ENCODE results near the gene C2orf80.
"Not testable (repeated sequence)": the region's sequence is repeated elsewhere in the genome, so short reads cannot be mapped to it uniquely, and the experiment has no call there.

The C2orf80 gene

GRCh38 chr2:208135794-208136715 is 53.8 kb downstream of the C2orf80 start:
- DNase-seq (ENCODE audit: low read depth in 3 of 3): no peak

DNA sequence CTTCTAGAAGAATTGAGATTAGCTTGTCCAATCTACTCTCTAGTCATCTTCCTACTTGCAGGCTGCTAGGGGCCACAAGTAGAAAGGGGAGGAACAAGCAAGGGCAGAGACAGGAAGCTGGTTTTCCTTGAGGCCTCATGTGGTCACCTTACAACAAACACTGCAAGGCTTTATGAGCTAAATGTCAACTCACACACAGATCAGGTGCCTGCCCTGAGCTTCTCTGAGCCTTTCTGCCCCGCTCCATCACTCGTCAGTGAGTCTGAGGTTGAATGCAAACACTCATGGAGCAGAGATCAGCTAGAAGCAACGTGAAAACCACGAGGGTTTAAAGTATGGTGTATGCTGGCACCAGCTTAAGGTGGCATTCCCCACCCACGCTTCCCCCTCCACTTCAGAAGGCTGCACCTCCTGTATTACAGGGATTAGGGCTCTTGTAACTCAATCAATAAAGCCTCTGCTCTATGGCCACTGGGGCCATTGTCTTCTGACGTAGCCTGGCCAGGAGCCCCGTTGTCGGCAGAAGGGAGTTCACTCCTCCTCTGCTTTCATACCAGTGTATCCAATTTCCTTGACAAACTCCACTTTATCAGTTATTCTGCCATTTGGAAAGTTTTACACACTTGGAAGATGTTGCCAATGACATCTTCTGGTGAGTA is 54.8 kb downstream of the C2orf80 start:
- no peak for DNase-seq (ENCODE audit: low read depth in 3 of 3)

DNA sequence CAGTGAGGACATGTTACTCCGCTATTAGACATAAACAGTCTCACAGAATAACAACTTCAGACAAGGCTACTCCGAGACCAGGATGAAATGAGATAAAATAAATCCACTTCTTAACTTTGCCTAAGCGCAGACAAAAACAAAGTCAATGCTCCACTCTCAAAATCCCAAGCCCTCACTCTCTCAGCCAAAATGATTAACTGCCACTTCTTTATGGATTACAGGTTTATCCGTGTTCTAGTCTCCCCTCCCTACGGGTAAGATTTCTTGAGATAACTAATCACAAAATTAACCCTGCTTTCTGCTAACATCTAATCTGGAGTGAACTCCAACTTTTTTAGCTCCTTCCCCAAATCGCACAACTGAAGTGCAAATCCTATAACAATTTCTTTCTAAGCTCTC is 59.1 kb downstream of the C2orf80 start:
- DNase-seq (ENCODE audit: low read depth in 3 of 3): no peak

- no peak for DNase-seq (ENCODE audit: low read depth in 3 of 3)
Measured at GRCh38 chr2:208129744-208130711, 59.8 kb downstream of the C2orf80 start, which contains the start of gene CRYGC. TSS of gene CRYGC (minus strand) at chr2:208129828. CDS start at chr2:208129792, 36 bp downstream.

- no peak for DNase-seq (ENCODE audit: low read depth in 3 of 3)
Measured at GRCh38 chr2:208128136-208128535, 61.7 kb downstream of the C2orf80 start.

GRCh38 chr2:208127090-208127489 is 62.7 kb downstream of the C2orf80 start:
- no peak for DNase-seq (ENCODE audit: low read depth in 3 of 3)

- DNase-seq (ENCODE audit: low read depth in 3 of 3): no peak
Measured at GRCh38 chr2:208125251-208125650, 64.6 kb downstream of the C2orf80 start.

GRCh38 chr2:208124013-208124715 is 65.7 kb downstream of the C2orf80 start, which contains the start of gene CRYGD:
TSS of gene CRYGD (minus strand) at chr2:208124524. CDS start at chr2:208124473, 51 bp downstream.
- not testable (repeated sequence) for DNase-seq (ENCODE audit: low read depth in 3 of 3)

DNA sequence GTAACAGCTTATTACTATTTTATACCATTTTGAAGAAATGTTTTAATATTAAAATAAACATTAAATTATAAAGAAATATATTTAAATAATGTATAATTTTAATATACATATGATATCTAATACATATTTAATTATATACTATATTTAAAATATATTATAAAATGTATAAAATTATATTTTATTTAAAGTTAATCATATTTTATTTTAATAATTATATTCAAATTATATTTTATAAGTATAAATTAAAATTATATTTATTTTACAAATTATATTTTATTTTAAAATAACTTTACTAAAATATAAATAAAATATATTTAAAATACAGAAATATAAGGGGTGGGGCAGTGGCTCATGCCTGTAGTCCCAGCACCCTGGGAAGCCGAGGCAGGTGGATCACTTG is 67.6 kb downstream of the C2orf80 start:
- no peak for DNase-seq (ENCODE audit: low read depth in 3 of 3)

GRCh38 chr2:208118918-208119317 is 70.9 kb downstream of the C2orf80 start:
- no peak for DNase-seq (ENCODE audit: low read depth in 3 of 3)

GRCh38 chr2:208117390-208117789 is 72.4 kb downstream of the C2orf80 start:
- DNase-seq (ENCODE audit: low read depth in 3 of 3): not testable (repeated sequence)
